OCI-LY7 (cell line): ENCODE results near the gene C10orf71. TPM values are rescaled to one million over a fixed set of nuclear protein-coding genes. Genes with fewer than 3 reads are reported as not detected.

Experiments used
- BruUV-seq: library from RNA; stranded (reverse); fragments of 400-500 nt; replicated peaks from 2 replicates; lab custom pipeline; 2021; lab: Mats Ljungman, UMichigan
- CTCF ChIA-PET: fragments of 300-600 bp; sonication (Branson Sonifier 250); formaldehyde crosslinking; loops from one replicate; lab custom pipeline; 2022; ENCODE audit warnings: antibody characterized with exemption; ENCODE audit not compliant: unreplicated experiment; lab: Charles Lee
- POLR2A ChIA-PET: fragments of 300-600 bp; sonication (Branson Sonifier 250); formaldehyde crosslinking; loops from one replicate; lab custom pipeline; 2022; ENCODE audit warnings: antibody characterized with exemption; lab: Charles Lee
- DNase-seq: peaks from one replicate; pipeline ENCODE4 v3.0.0-alpha.2; 2015; ENCODE audit warnings: low spot score
- H2AFZ ChIP-seq: fragments of 200-600 bp; sonication (generic), shearing (Covaris generic); 2 replicates; pipeline ENCODE4 v1.6.1; 2014; ENCODE audit warnings: mild to moderate bottlenecking, antibody characterized with exemption, low read length, moderate library complexity
- H3K27ac ChIP-seq: fragments of 200-600 bp; sonication (generic); 2 replicates; pipeline ENCODE4 v1.5.1; 2014; ENCODE audit warnings: mixed run types, low read depth, mild to moderate bottlenecking, moderate library complexity, low read length, inconsistent platforms; ENCODE audit not compliant: poor library complexity, severe bottlenecking
- H3K36me3 ChIP-seq: fragments of 200-600 bp; sonication (generic); 2 replicates; pipeline ENCODE4 v1.6.1; 2014; ENCODE audit warnings: mild to moderate bottlenecking, antibody characterized with exemption, low read length, moderate library complexity, mixed read lengths; ENCODE audit not compliant: insufficient read depth
- H3K4me1 ChIP-seq: fragments of 200-600 bp; sonication (generic); 2 replicates; pipeline ENCODE4 v1.5.1; 2014; ENCODE audit warnings: mild to moderate bottlenecking, low read length; ENCODE audit not compliant: insufficient read depth, poor library complexity, severe bottlenecking
- H3K4me2 ChIP-seq: fragments of 200-600 bp; sonication (generic); 2 replicates; pipeline ENCODE4 v1.6.1; 2014; ENCODE audit warnings: mild to moderate bottlenecking, low read length
- H3K4me3 ChIP-seq: fragments of 200-600 bp; sonication (generic); 2 replicates; pipeline ENCODE4 v1.5.1; 2014; ENCODE audit warnings: mild to moderate bottlenecking, low read depth, low read length; ENCODE audit not compliant: poor library complexity, severe bottlenecking
- H3K79me2 ChIP-seq: fragments of 200-600 bp; sonication (generic); 2 replicates; pipeline ENCODE4 v1.6.1; 2016; ENCODE audit warnings: low read depth, mild to moderate bottlenecking, low read length, moderate library complexity, mixed read lengths; ENCODE audit not compliant: insufficient read depth
- H3K9me2 ChIP-seq: fragments of 200-600 bp; sonication (generic); 2 replicates; pipeline ENCODE4 v1.6.1; 2016; ENCODE audit warnings: mild to moderate bottlenecking, low read length, mixed read lengths; ENCODE audit not compliant: insufficient read depth
- H3K9me3 ChIP-seq: fragments of 200-600 bp; sonication (generic); 2 replicates; pipeline ENCODE4 v1.6.1; 2014; ENCODE audit warnings: mild to moderate bottlenecking, mixed run types, low read length, mixed read lengths
- H4K20me1 ChIP-seq: fragments of 200-600 bp; sonication (generic); 2 replicates; pipeline ENCODE4 v1.6.1; 2014; ENCODE audit warnings: mild to moderate bottlenecking, antibody characterized with exemption, low read length, moderate library complexity, mixed read lengths; ENCODE audit not compliant: insufficient read depth
- CTCF ChIP-seq: fragments of 200-600 bp; sonication (generic); conservative IDR thresholded peaks from 2 replicates; pipeline ENCODE4 v1.5.1; 2014; ENCODE audit warnings: mild to moderate bottlenecking, antibody characterized with exemption, low read length, moderate library complexity, mixed read lengths
- EZH2phosphoT487 ChIP-seq: fragments of 200-600 bp; sonication (generic); IDR thresholded peaks from 2 replicates; pipeline ENCODE4 v1.6.1; 2018; ENCODE audit warnings: low read depth, borderline replicate concordance, mild to moderate bottlenecking, mixed run types, antibody characterized with exemption, low read length, moderate library complexity, mixed read lengths
- intact Hi-C: fragments of 100-400 bp; cut with micrococcal nuclease; formaldehyde crosslinking; loops from one replicate; pipeline ENCODE4 v1.10.0; 2022; ENCODE audit not compliant: unreplicated experiment
- total RNA-seq, 2 experiments: library from RNA; depleted of rRNA in 1 of 2; stranded (reverse); fragments of >200 nt in 1 of 2; shearing (Covaris generic) in 1 of 2; gene quantifications; 2 replicates each; pipeline ENCODE4 v1.2.3, GENCODE V29; 2014 to 2022

The C10orf71 gene
- total RNA-seq, 2 experiments from 2014 or later, result 0.06 to 0.08 TPM

- no peak overlapping the region for H3K4me2 ChIP-seq
- no peaks in the 10 kb centered on the region for H3K9me2 ChIP-seq
- no peaks in the 10 kb centered on the region for H3K4me1 ChIP-seq
- no peak overlapping the region for H3K4me3 ChIP-seq
- no peak overlapping the region for H2AFZ ChIP-seq
- H3K36me3 ChIP-seq, result no peaks in the 10 kb centered on the region
- TF ChIP-seq CTCF (no peak), EZH2phosphoT487 (no peak)
- no peak for DNase-seq
- no peaks in the 10 kb centered on the region for H3K79me2 ChIP-seq
- ChIA-PET CTCF (no interaction called here), POLR2A (interaction anchor here (0.6 kb wide), 1 partner anchor 970 kb away, joined by 3 read pairs; no protein-coding TSS in a partner anchor)
- no peaks in the 10 kb centered on the region for H3K9me3 ChIP-seq
- no peak overlapping the region for H3K27ac ChIP-seq
- no peaks in the 10 kb centered on the region for H4K20me1 ChIP-seq
- intact Hi-C loops, result no loop called here
- BruUV-seq, result no TSS peak
Measured at GRCh38 chr10:49359349-49360270, 60.6 kb downstream of the C10orf71 start.

- Histone ChIP-seq H3K4me2 (no peak overlapping the region), H3K9me2 (no peaks in the 10 kb centered on the region), H3K4me1 (no peaks in the 10 kb centered on the region), H3K27ac (no peak overlapping the region), H2AFZ (no peak overlapping the region), H3K9me3 (no peaks in the 10 kb centered on the region), H3K79me2 (no peaks in the 10 kb centered on the region), H3K4me3 (no peak overlapping the region), H3K36me3 (no peaks in the 10 kb centered on the region), H4K20me1 (no peaks in the 10 kb centered on the region)
- BruUV-seq, result no TSS peak
- intact Hi-C loops, result no loop called here
- ChIA-PET POLR2A (interaction anchor here (1.0 kb wide), 1 partner anchor 193 kb away, joined by 3 read pairs; no protein-coding TSS in a partner anchor), CTCF (no interaction called here)
- no peak for TF ChIP-seq EZH2phosphoT487
- TF ChIP-seq CTCF, result no peak
- no peak for DNase-seq
Measured at GRCh38 chr10:49360271-49361177, 61.6 kb downstream of the C10orf71 start.
